ENCODE results near the gene CAPN2.

The CAPN2 gene

DNA sequence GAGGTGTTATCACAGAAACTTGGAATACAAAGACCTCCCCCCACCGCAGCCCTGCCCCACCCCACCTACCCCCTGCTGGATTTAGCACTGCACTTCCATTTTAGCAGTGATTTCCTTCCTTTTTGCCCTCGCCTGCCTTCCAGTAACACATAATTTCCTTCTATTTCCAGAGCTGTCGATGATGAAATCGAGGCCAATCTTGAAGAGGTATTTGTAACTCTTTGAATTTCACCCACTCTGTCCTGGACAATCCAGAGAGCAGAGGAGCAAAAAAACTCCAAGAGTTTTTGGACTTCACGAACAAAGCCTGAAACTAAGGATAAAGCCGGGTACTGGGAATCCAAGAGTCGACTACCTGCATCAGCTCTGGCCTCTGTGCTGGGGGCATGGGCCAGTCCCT, 49.1 kb downstream of the CAPN2 start:
- no peak for TF ChIP-seq EZH2phosphoT487 (IDR thresholded peaks at IDR 0.05; ENCODE audit: low read depth)
- TF ChIP-seq, protein P1, sequence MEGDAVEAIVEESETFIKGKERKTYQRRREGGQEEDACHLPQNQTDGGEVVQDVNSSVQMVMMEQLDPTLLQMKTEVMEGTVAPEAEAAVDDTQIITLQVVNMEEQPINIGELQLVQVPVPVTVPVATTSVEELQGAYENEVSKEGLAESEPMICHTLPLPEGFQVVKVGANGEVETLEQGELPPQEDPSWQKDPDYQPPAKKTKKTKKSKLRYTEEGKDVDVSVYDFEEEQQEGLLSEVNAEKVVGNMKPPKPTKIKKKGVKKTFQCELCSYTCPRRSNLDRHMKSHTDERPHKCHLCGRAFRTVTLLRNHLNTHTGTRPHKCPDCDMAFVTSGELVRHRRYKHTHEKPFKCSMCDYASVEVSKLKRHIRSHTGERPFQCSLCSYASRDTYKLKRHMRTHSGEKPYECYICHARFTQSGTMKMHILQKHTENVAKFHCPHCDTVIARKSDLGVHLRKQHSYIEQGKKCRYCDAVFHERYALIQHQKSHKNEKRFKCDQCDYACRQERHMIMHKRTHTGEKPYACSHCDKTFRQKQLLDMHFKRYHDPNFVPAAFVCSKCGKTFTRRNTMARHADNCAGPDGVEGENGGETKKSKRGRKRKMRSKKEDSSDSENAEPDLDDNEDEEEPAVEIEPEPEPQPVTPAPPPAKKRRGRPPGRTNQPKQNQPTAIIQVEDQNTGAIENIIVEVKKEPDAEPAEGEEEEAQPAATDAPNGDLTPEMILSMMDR (IDR thresholded peaks at IDR 0.05; ENCODE audit: low read depth, low read length): no peak
- Histone ChIP-seq H3K9ac (ENCODE audit: low read length) (no peak overlapping the region), H3K36me3 (replicated peaks; ENCODE audit: low read depth, low read length) (peaks cover 4% of the 10 kb centered on the region), H3K4me3 (ENCODE audit: low read length) (no peak overlapping the region), H2AFZ (ENCODE audit: low read depth, low read length) (no peak overlapping the region), H3K4me2 (ENCODE audit: low read length) (no peak overlapping the region), H3K79me2 (ENCODE audit: low read length) (no peaks in the 10 kb centered on the region), H3K4me1 (ENCODE audit: low read length) (no peaks in the 10 kb centered on the region), H4K20me1 (ENCODE audit: insufficient read depth, low read length) (no peaks in the 10 kb centered on the region), H3K9me3 (ENCODE audit: insufficient read depth, low read length) (no peaks in the 10 kb centered on the region), H3K27me3 (ENCODE audit: low read depth, low read length) (no peaks in the 10 kb centered on the region), H3K27ac (ENCODE audit: low read length) (no peak overlapping the region)

DNA sequence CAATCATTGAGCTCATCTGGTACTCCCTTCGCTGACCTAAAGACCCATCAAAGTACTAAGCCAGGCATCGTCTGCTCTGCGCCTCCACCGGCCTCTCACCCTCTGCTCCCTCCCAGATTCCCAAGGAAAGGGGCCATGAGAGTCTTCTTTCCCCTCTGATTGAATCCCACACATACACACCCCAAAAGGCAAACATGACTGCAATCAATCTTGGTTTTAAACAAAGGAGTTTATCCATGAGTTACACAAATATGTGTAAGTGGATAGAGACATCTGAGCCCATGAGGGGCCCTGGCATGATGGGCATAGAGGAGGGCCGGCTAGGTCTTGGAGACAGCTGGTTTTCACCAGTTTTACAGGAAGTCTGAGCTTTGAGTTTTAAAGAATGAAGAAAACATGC, 50.9 kb downstream of the CAPN2 start:
- H3K4me2 ChIP-seq (ENCODE audit: low read length): no peak overlapping the region
- no peaks in the 10 kb centered on the region for H3K9me3 ChIP-seq (ENCODE audit: insufficient read depth, low read length)
- no peaks in the 10 kb centered on the region for H3K27me3 ChIP-seq (ENCODE audit: low read depth, low read length)
- no peak overlapping the region for H3K27ac ChIP-seq (ENCODE audit: low read length)
- H3K36me3 ChIP-seq (replicated peaks; ENCODE audit: low read depth, low read length): peaks cover 4% of the 10 kb centered on the region
- no peaks in the 10 kb centered on the region for H3K79me2 ChIP-seq (ENCODE audit: low read length)
- H3K4me1 ChIP-seq (ENCODE audit: low read length): no peaks in the 10 kb centered on the region
- no peaks in the 10 kb centered on the region for H4K20me1 ChIP-seq (ENCODE audit: insufficient read depth, low read length)
- TF ChIP-seq, protein P1 (IDR thresholded peaks at IDR 0.05; ENCODE audit: low read depth, low read length): no peak
- TF ChIP-seq EZH2phosphoT487 (IDR thresholded peaks at IDR 0.05; ENCODE audit: low read depth): no peak
- H2AFZ ChIP-seq (ENCODE audit: low read depth, low read length): no peak overlapping the region
- no peak overlapping the region for H3K9ac ChIP-seq (ENCODE audit: low read length)
- H3K4me3 ChIP-seq (ENCODE audit: low read length): no peak overlapping the region

DNA sequence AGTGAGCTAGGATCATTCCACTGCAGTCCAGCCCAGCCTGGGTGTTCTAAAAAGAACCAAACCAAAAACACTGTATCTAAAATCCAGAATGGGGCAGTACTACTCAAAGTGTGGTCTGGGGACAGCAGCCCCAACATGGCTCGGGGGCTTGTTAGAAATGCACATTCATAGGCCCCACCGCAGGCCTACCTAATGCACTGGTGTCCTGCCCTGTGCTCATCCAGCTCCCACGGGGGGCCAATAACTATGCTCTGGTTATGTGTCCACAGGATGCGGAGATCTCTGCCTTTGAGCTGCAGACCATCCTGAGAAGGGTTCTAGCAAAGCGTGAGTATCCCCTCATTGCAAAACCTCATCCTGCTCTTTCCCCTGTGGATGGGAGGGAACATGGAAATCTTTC, 51.5 kb downstream of the CAPN2 start:
- no peak overlapping the region for H3K27ac ChIP-seq (ENCODE audit: low read length)
- H3K4me2 ChIP-seq (ENCODE audit: low read length): no peak overlapping the region
- H3K4me1 ChIP-seq (ENCODE audit: low read length): no peaks in the 10 kb centered on the region
- H3K27me3 ChIP-seq (ENCODE audit: low read depth, low read length): no peaks in the 10 kb centered on the region
- no peak for TF ChIP-seq EZH2phosphoT487 (IDR thresholded peaks at IDR 0.05; ENCODE audit: low read depth)
- TF ChIP-seq, protein P1 (IDR thresholded peaks at IDR 0.05; ENCODE audit: low read depth, low read length): no peak
- no peaks in the 10 kb centered on the region for H3K79me2 ChIP-seq (ENCODE audit: low read length)
- no peak overlapping the region for H3K9ac ChIP-seq (ENCODE audit: low read length)
- H3K9me3 ChIP-seq (ENCODE audit: insufficient read depth, low read length): no peaks in the 10 kb centered on the region
- no peak overlapping the region for H3K4me3 ChIP-seq (ENCODE audit: low read length)
- no peak overlapping the region for H2AFZ ChIP-seq (ENCODE audit: low read depth, low read length)
- peaks cover 6% of the 10 kb centered on the region for H3K36me3 ChIP-seq (replicated peaks; ENCODE audit: low read depth, low read length)
- no peaks in the 10 kb centered on the region for H4K20me1 ChIP-seq (ENCODE audit: insufficient read depth, low read length)

DNA sequence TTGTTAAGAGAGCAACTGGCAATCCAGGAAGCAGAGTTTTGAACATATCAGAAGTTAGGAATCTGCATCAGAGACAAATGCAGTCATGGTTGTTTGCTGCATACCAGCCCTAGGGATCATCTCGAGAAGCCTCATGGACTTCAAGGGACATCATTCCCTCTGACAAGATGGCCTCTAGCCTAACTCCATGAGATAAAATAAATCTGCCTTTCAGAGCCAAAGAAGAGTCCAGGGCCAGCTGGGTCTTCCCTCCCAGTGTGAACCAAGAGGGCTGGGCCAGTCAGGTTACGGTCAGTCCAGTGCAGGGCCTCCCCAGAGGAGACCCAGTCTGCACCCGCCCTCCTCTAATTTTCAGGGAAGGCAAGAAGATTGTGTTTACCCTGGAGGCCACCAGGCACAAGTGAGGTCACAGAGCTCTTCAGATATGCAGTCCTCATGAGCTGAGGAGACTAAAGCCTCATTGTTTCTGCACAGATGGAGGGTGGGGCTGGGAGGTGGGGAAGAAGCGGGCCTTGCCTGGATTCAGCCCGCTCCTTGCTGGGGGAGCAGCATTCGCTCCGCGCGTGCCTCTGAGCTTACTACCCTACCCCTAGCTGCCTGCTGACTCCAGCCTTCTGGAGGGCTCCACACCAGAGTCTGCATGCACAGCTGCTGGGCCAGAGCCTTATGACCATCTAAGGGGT, 52.8 kb downstream of the CAPN2 start:
- no peaks in the 10 kb centered on the region for H3K9me3 ChIP-seq (ENCODE audit: insufficient read depth, low read length)
- no peak overlapping the region for H3K4me2 ChIP-seq (ENCODE audit: low read length)
- H2AFZ ChIP-seq (ENCODE audit: low read depth, low read length): no peak overlapping the region
- H3K27ac ChIP-seq (ENCODE audit: low read length): no peak overlapping the region
- H4K20me1 ChIP-seq (ENCODE audit: insufficient read depth, low read length): no peaks in the 10 kb centered on the region
- H3K27me3 ChIP-seq (ENCODE audit: low read depth, low read length): no peaks in the 10 kb centered on the region
- H3K4me3 ChIP-seq (ENCODE audit: low read length): no peak overlapping the region
- TF ChIP-seq EZH2phosphoT487 (IDR thresholded peaks at IDR 0.05; ENCODE audit: low read depth): no peak
- TF ChIP-seq, protein P1 (IDR thresholded peaks at IDR 0.05; ENCODE audit: low read depth, low read length): no peak
- H3K79me2 ChIP-seq (ENCODE audit: low read length): no peaks in the 10 kb centered on the region
- peaks cover 14% of the 10 kb centered on the region for H3K36me3 ChIP-seq (replicated peaks; ENCODE audit: low read depth, low read length)
- no peaks in the 10 kb centered on the region for H3K4me1 ChIP-seq (ENCODE audit: low read length)
- H3K9ac ChIP-seq (ENCODE audit: low read length): no peak overlapping the region
